ENCODE data around the gene CCNY. TPM values are rescaled to one million over a fixed set of nuclear protein-coding genes. Genes with fewer than 3 reads are reported as not detected.

The CCNY gene
- total and polyA plus RNA-seq, 2 of the 13 experiments (the other 11 are each of a cell fraction or from before 2014, with no cell fraction given): 48.2 to 54.7 TPM

DNA sequence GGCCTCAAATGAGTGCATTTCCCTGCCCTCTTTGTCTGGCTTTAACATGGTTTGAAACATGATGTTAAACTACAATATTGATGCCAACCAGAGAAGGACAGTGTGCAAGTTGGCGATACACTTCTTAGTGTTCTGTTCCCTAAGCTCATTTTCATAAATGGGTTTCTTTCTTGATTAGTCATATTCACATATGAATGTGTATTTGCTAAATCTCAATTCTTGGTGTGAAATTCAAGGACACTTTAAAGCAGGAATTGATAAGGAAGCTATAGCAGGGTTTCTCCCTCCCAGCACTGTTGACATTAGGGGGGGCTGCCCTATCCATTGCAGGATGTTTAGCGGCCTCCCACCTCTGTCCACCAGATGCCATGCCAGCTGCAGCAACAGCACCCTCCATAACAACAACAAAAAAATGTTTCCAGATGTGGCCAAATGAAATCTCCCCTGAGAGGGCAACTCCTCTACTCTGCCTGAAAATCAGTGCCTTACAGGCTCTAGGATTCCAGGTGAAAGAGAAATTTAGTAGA lies 13.1 kb downstream of the CCNY start (continued):
- TF ChIP-seq, protein P1, sequence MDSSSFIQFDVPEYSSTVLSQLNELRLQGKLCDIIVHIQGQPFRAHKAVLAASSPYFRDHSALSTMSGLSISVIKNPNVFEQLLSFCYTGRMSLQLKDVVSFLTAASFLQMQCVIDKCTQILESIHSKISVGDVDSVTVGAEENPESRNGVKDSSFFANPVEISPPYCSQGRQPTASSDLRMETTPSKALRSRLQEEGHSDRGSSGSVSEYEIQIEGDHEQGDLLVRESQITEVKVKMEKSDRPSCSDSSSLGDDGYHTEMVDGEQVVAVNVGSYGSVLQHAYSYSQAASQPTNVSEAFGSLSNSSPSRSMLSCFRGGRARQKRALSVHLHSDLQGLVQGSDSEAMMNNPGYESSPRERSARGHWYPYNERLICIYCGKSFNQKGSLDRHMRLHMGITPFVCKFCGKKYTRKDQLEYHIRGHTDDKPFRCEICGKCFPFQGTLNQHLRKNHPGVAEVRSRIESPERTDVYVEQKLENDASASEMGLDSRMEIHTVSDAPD (CRISPR knock-in tag; IDR thresholded peaks at IDR 0.05): no peak
- TF ChIP-seq TBX3 (IDR thresholded peaks at IDR 0.05; ENCODE audit: borderline replicate concordance) (no peak), RCOR2 (CRISPR knock-in tag; IDR thresholded peaks at IDR 0.05) (no peak), THAP11 (CRISPR knock-in tag; IDR thresholded peaks at IDR 0.05) (no peak)

- ChIA-PET POLR2A (interaction anchor here (2.2 kb wide), 1 partner anchor 14 kb away, joined by 8 read pairs; no protein-coding TSS in a partner anchor), CTCF (ENCODE audit: low intra/inter-chr PET ratio, low total read pairs) (no interaction called here)
- Histone ChIP-seq H3K9ac (ENCODE audit: insufficient read depth, low read depth, low read length) (no peak overlapping the region), H3K4me2 (ENCODE audit: low read depth, low read length) (no peak overlapping the region), H2AFZ (ENCODE audit: low read length) (no peak overlapping the region), H3K36me3 (replicated peaks in 1 of 2; ENCODE audit: control insufficient read depth in 1 of 2, insufficient read depth in 2 of 2, low read length in 2 of 2) (no peaks in the 10 kb centered on the region; a peak in 1 of 5 replicates), H3K27me3 (ENCODE audit: control insufficient read depth in 1 of 2, insufficient read depth in 2 of 2, low read length in 2 of 2) (no peaks in the 10 kb centered on the region), H3K4me3 (replicated peaks in 1 of 3; ENCODE audit: insufficient read depth in 1 of 3, low read depth in 2 of 3, low read length in 3 of 3) (no peak overlapping the region), H3K9me3 (ENCODE audit: low read length) (no peaks in the 10 kb centered on the region), H3K79me2 (ENCODE audit: insufficient read depth, low read length) (peaks cover 97% of the 10 kb centered on the region), H4K20me1 (ENCODE audit: insufficient read depth, low read length) (peaks cover 27% of the 10 kb centered on the region), H3K27ac (ENCODE audit: extremely low read length, insufficient read depth, low read length) (no peak overlapping the region), H3K4me1 (ENCODE audit: insufficient read depth, low read length) (peaks cover 88% of the 10 kb centered on the region)
- intact Hi-C loops (cut with micrococcal nuclease; ENCODE audit: unreplicated experiment): no loop called here
- ATAC-seq (no peak), FAIRE-seq (no peak), DNase-seq (ENCODE audit: low spot score) (no peak)
- in situ Hi-C loops (cut with HindIII; ENCODE audit: extremely low pct_ligation_motif_present, low pct_unique_long_range_greater_than_20kb): no loop called here
- BruUV-seq (replicated peaks): no TSS peak
- WGBS (ENCODE audit: low lambda C conversion rate): 87% methylated on average over 2 of the region's 2 CpGs
- TF ChIP-seq CREBL2 (CRISPR knock-in tag; IDR thresholded peaks at IDR 0.05; ENCODE audit: borderline replicate concordance) (no peak), SIN3B (IDR thresholded peaks at IDR 0.05; ENCODE audit: low read length) (no peak), ZNF777 (CRISPR knock-in tag; IDR thresholded peaks at IDR 0.05) (no peak), ATF7 (IDR thresholded peaks at IDR 0.05) (no peak), ATF7 (CRISPR knock-in tag; IDR thresholded peaks at IDR 0.05) (no peak), RFX1 (IDR thresholded peaks at IDR 0.05) (no peak), ARID5B (CRISPR knock-in tag; IDR thresholded peaks at IDR 0.05) (no peak), HDAC2 (CRISPR knock-in tag; IDR thresholded peaks at IDR 0.05) (no peak), KLF13 (CRISPR knock-in tag; IDR thresholded peaks at IDR 0.05) (no peak), YY1 (IDR thresholded peaks at IDR 0.05; ENCODE audit: insufficient read depth, insufficient replicate concordance, low read depth, low read length) (no peak), MEF2D (CRISPR knock-in tag; IDR thresholded peaks at IDR 0.05) (no peak), RBM39 (IDR thresholded peaks at IDR 0.05; ENCODE audit: low read depth, low read length, poor library complexity, severe bottlenecking) (no peak), ZNF253 (CRISPR knock-in tag; IDR thresholded peaks at IDR 0.05; ENCODE audit: borderline replicate concordance) (no peak)
- TF ChIP-seq, protein P2, sequence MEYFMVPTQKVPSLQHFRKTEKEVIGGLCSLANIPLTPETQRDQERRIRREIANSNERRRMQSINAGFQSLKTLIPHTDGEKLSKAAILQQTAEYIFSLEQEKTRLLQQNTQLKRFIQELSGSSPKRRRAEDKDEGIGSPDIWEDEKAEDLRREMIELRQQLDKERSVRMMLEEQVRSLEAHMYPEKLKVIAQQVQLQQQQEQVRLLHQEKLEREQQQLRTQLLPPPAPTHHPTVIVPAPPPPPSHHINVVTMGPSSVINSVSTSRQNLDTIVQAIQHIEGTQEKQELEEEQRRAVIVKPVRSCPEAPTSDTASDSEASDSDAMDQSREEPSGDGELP (IDR thresholded peaks at IDR 0.05; ENCODE audit: borderline replicate concordance, low read depth): no peak
Measured at GRCh38 chr10:35351021-35351420, 14.7 kb downstream of the CCNY start.

Measured in HepG2 (cell line).